Upper lobe of left lung (tissue), 4 donors: ENCODE results near the gene TMEM14A.

Source experiments
- POLR2A ChIP-seq, 4 donors: fragments of 450-650 bp; IDR thresholded peaks; one replicate each; pipeline ENCODE4 v1.5.1; 2016 to 2017; ENCODE audit warnings: antibody characterized with exemption in 4 of 4, mild to moderate bottlenecking in 2 of 4
- POLR2AphosphoS5 ChIP-seq, 2 donors: sonication (generic); formaldehyde crosslinking; IDR thresholded peaks; one replicate each; pipeline ENCODE4 v1.5.1; 2017; ENCODE audit warnings: antibody characterized with exemption in 2 of 2
- TF ChIP-seq, protein P1 (sequence below), 6 experiments: fragments of 450-650 bp in 4 of 6; fragments of 200-600 bp in 2 of 6; sonication (generic) in 2 of 6; IDR thresholded peaks; one replicate each; pipeline ENCODE4 v1.5.1; 2016 to 2019; ENCODE audit warnings: antibody characterized with exemption in 6 of 6

DNA sequence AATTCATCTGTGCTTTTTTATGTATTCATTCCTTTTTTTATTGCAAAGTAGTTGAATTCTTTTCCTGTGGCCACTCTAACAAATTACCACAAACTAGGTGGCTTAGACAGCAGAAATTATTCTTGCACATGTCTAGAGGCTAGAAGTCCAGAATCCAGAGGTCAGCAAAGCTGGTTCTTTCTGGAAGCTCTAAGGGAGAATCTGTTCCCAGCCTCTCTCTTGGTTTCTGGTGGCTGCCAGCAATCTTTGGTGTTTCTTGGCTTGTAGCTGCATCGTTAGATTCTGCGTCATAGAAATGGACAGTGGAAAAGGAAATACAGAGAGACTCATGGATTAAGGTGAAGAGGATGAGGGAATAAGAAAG, 53.1 kb downstream of the TMEM14A start:
- TF ChIP-seq POLR2AphosphoS5 (IDR thresholded peaks at IDR 0.05), result no peak
- TF ChIP-seq, protein P1, sequence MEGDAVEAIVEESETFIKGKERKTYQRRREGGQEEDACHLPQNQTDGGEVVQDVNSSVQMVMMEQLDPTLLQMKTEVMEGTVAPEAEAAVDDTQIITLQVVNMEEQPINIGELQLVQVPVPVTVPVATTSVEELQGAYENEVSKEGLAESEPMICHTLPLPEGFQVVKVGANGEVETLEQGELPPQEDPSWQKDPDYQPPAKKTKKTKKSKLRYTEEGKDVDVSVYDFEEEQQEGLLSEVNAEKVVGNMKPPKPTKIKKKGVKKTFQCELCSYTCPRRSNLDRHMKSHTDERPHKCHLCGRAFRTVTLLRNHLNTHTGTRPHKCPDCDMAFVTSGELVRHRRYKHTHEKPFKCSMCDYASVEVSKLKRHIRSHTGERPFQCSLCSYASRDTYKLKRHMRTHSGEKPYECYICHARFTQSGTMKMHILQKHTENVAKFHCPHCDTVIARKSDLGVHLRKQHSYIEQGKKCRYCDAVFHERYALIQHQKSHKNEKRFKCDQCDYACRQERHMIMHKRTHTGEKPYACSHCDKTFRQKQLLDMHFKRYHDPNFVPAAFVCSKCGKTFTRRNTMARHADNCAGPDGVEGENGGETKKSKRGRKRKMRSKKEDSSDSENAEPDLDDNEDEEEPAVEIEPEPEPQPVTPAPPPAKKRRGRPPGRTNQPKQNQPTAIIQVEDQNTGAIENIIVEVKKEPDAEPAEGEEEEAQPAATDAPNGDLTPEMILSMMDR (IDR thresholded peaks at IDR 0.05), result no peak
- no peak for TF ChIP-seq POLR2A (IDR thresholded peaks at IDR 0.05)
